ENCODE results near the gene GNG2.

Gene GNG2

GRCh38 chr14:52015411-52016030 lies 155.1 kb downstream of the GNG2 start:
- H2AFZ ChIP-seq (ENCODE audit: low read length, unreplicated experiment): no peak overlapping the region
- no peaks in the 10 kb centered on the region for H3K79me2 ChIP-seq (ENCODE audit: control insufficient read depth, insufficient read depth, low read length, unreplicated experiment)
- 0 out of 2 replicates have a peak overlapping the region, but pooled peaks have one; percentile 6 for H3K27ac ChIP-seq (ENCODE audit: low read depth, low read length)
- H3K27me3 ChIP-seq (ENCODE audit: insufficient read depth, low read length): no peaks in the 10 kb centered on the region
- peaks cover 38% of the 10 kb centered on the region for H3K4me1 ChIP-seq (ENCODE audit: control insufficient read depth, insufficient read depth, low read length, unreplicated experiment)
- peaks cover 47% of the 10 kb centered on the region for H3K36me3 ChIP-seq (ENCODE audit: insufficient read depth, low read length)
- H3K4me3 ChIP-seq (ENCODE audit: low read depth, low read length): no peak overlapping the region

- H3K79me2 ChIP-seq (ENCODE audit: control insufficient read depth, insufficient read depth, low read length, unreplicated experiment): peaks cover 2% of the 10 kb centered on the region
- no peaks in the 10 kb centered on the region for H3K27me3 ChIP-seq (ENCODE audit: insufficient read depth, low read length)
- H2AFZ ChIP-seq (ENCODE audit: low read length, unreplicated experiment): no peak overlapping the region
- peaks cover 43% of the 10 kb centered on the region for H3K4me1 ChIP-seq (ENCODE audit: control insufficient read depth, insufficient read depth, low read length, unreplicated experiment)
- no peak overlapping the region for H3K4me3 ChIP-seq (ENCODE audit: low read depth, low read length)
- H3K27ac ChIP-seq (ENCODE audit: low read depth, low read length): peak overlapping the region; percentile 43; the same call in 1 of the 2 replicates
- peaks cover 52% of the 10 kb centered on the region for H3K36me3 ChIP-seq (ENCODE audit: insufficient read depth, low read length)
Measured at GRCh38 chr14:52018252-52018651, 157.8 kb downstream of the GNG2 start.

- Histone ChIP-seq H2AFZ (ENCODE audit: low read length, unreplicated experiment) (no peak overlapping the region), H3K4me1 (ENCODE audit: control insufficient read depth, insufficient read depth, low read length, unreplicated experiment) (peaks cover 42% of the 10 kb centered on the region), H3K27me3 (ENCODE audit: insufficient read depth, low read length) (no peaks in the 10 kb centered on the region), H3K27ac (ENCODE audit: low read depth, low read length) (no peak overlapping the region), H3K4me3 (ENCODE audit: low read depth, low read length) (no peak overlapping the region), H3K36me3 (ENCODE audit: insufficient read depth, low read length) (peaks cover 53% of the 10 kb centered on the region), H3K79me2 (ENCODE audit: control insufficient read depth, insufficient read depth, low read length, unreplicated experiment) (peaks cover 2% of the 10 kb centered on the region)
Measured at GRCh38 chr14:52018970-52019369, 158.6 kb downstream of the GNG2 start.

Data from ACC112 (cell line).